Right lung (tissue), 10 donors: ENCODE data around the gene RIOX2. TPM values are rescaled to one million over a fixed set of nuclear protein-coding genes. Genes with fewer than 3 reads are reported as not detected.
"Not testable (repeated sequence)": the region's sequence is repeated elsewhere in the genome, so short reads cannot be mapped to it uniquely, and the experiment has no call there.

ENCODE experiments used
- DNase-seq, 2 donors: peaks; one replicate each; pipeline ENCODE4 v3.0.0-alpha.2; 2013
- long read RNA-seq, 8 donors: transcript quantifications; one replicate each; lab custom pipeline, GENCODE V29; 2026
- polyA plus RNA-seq, 5 donors: library from polyadenylated mRNA; unstranded; fragments of 120-200 nt; gene quantifications; one replicate each; pipeline versions ENCODE4 v1.2.1 to v1.2.3, GENCODE V29; 2013; ENCODE audit warnings: inconsistent platforms in 1 of 5, low replicate concordance in 1 of 5; ENCODE audit not compliant: insufficient read length in 5 of 5, insufficient read depth in 1 of 5

RIOX2 gene
- polyA plus RNA-seq, result 10 to 100 TPM; 35.0 to 45.0 (median 40.7) TPM
- long read RNA-seq, donor 1, transcript RIOX2-203 (10 exons, 2,341 nt), result major isoform, 5 of 26 reads
- long read RNA-seq, donor 1, partial matches to known transcripts, result 21 of 26 reads
- long read RNA-seq, donor 1, other reads (novel, unspliced or antisense), result 0 of 26 reads
- long read RNA-seq, donor 2, full-length matches to known transcripts, result 3 of 3 reads
- long read RNA-seq, donor 2, partial matches to known transcripts, result 0 of 3 reads
- long read RNA-seq, donor 2, other reads (novel, unspliced or antisense), result 0 of 3 reads
- long read RNA-seq, donor 3, transcript RIOX2-203 (10 exons, 2,341 nt), result major isoform, 6 of 6 reads
- long read RNA-seq, donor 3, partial matches to known transcripts, result 0 of 6 reads
- long read RNA-seq, donor 3, other reads (novel, unspliced or antisense), result 0 of 6 reads
- long read RNA-seq, donor 4, partial matches to known transcripts, result 0 of 5 reads
- long read RNA-seq, donor 4, other reads (novel, unspliced or antisense), result 0 of 5 reads
- long read RNA-seq, donor 5, transcript RIOX2-203 (10 exons, 2,341 nt), result major isoform, 7 of 7 reads
- long read RNA-seq, donor 5, partial matches to known transcripts, result 0 of 7 reads
- long read RNA-seq, donor 5, other reads (novel, unspliced or antisense), result 0 of 7 reads
- long read RNA-seq, donor 6, transcript RIOX2-203 (10 exons, 2,341 nt), result major isoform, 6 of 7 reads
- long read RNA-seq, donor 6, partial matches to known transcripts, result 0 of 7 reads
- long read RNA-seq, donor 6, other reads (novel, unspliced or antisense), result 0 of 7 reads
- long read RNA-seq, donor 7, partial matches to known transcripts, result 0 of 3 reads
- long read RNA-seq, donor 7, other reads (novel, unspliced or antisense), result 0 of 3 reads
- long read RNA-seq, donor 8, partial matches to known transcripts, result 0 of 2 reads
- long read RNA-seq, donor 8, other reads (novel, unspliced or antisense), result 0 of 2 reads

DNA sequence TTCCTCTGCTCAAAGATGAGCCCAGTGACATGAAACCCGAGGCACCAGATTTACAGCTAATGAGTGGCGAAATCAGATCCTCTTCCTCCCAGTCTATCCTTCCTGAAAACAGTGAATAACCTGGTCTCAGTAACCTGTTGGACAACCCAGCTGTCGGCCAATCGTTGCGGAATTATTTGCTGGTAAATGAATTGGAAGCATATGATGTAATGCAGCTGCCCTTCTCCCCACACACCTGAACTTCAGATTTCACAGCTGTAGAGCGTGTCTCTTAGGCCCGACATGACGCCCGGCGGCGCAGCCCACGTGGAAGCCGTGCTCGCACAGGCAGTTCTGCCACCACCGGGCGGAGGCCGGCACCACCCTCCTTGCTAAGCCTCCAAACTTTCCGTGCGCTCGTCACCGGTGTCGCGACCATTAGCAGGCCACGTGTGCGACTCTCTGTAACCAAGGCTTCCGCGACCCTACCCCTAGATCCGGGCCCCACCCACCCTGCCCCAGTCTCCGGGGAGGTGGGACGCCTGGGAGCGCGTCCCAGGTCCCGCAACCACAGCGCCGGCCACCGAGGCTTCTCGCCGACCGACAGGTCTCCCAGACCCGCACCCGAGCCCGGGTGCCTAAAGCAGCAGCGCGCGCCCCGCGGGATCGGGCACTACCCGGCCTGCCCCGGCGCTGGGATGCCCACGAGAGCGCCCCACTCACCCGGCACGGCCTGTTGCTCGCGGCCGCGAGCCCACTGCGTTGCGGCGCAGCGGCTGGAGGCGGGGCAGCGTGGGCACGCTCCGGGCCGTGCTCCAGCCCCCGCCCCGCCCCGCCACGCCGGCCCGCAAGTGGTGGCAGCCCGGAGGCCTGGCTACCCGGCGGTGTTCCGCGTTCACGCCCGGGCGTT, at the start of gene RIOX2:
Gene RIOX2, minus strand, starts transcription at position 753 of the 889 bp plus-strand sequence. CDS start 4,838 bp downstream, outside the sequence.
- DNase-seq, result peak; percentile 59 to 65

DNA sequence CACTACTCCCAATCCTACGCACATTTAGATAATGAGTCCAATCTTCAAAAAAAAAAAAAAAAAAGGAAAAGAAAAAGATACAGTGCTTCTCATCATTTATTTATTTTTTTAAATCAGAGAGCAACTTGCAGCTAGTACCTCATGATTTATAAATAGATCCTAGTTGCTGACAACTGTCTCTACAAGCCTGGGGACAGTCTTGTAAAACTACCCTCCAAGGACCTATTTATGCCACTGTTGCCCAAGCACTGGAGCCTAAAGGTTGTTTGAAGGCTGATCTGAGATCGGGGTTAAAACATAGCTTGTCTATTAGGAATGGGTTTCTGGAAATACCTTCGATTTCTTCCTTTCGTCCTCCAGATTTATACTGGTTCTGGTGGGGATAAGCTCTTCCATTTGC, 48.2 kb upstream of the RIOX2 start:
- no peak for DNase-seq

DNA sequence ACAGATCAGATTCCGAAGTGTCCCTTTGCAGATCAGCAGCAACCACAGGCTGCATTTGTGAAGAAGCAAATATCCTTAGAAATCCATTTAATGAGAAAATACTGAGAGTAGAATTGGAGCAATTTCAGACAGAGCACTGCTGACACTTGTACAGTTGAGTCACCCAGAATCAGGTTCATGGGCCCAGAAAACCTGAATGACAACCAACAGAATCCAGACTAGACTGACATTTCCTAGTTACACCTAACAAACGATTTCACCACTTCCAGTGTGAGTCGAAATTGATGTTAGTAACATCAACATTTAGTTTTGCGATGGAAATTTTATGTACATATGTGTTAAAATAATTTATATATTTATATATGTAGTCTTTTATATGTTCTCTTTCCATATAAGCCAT, 46.1 kb upstream of the RIOX2 start:
- no peak for DNase-seq

DNA sequence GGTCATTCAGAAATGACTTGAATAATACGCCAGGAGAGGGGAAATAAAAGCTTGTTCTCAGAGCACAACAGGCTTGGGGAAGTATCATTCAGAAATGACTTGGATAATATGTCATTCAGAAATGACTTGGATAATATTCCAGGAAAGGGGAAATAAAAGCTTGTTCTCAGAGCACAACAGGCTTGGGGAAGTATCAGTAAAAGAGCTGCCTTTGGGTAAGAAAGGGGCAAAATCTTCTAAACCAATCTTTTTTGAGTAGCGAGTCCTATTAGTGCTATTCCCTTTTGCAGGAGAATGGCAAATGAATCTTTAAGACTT, 42.0 kb upstream of the RIOX2 start:
- DNase-seq, result no peak

DNA sequence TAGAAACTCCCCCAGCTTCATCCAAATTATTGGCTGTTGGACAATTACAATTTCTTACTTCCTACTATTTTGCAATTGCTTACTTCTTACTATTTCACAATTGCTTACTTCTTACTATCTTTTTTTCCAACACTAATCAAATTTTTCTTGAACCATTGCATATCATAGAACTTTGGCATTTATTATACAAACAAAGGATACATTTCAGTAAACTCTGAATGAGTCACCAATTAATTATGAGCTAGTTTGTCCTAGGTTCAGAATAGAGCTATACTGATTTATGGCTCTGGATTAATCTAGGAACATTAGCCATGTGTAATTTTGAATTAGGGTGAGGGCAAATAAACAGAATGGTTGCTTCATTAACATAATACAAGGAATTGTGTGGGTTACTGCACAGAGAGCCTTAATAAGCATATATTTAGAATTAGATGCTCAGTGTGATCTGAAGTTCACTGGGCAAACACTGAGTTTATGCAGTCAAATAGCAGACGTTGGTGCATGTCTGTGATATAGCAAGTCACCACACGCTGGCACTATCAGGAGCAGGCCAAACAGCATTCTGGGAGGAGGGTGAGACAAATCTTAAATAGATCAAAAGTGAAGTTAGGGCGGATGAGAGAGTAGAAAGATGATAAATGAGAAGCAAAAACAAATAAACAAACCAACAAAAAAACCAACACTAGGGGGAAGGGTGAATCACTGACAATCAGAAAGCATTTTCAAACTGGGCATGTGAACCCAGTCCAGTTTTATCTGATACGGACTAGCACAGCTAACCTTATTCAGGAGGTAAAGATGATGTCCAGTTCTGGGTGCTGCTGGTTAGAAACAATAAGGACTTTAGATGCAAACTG, 41.4 kb upstream of the RIOX2 start:
- peak; percentile 49 to 63 for DNase-seq

DNA sequence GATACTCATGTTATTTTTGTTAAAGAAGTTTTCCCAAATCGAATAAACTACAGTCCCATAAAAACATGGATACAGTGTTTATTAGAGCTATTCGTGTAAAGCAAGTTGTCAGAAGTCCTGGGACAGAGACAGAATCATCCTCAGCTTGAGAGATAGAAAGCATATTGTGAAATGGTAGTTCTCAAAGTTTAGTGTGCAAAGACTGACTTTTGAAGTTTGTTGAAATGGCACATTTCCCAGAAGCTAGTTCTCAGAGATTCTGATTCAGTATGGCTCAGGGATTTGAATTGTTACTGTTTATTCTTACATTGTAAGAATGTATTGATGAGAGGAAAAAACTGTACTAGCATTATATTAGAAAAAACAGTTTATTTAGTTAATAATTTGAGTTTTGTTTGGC, 40.7 kb upstream of the RIOX2 start:
- peak; percentile 69 to 75 for DNase-seq

DNA sequence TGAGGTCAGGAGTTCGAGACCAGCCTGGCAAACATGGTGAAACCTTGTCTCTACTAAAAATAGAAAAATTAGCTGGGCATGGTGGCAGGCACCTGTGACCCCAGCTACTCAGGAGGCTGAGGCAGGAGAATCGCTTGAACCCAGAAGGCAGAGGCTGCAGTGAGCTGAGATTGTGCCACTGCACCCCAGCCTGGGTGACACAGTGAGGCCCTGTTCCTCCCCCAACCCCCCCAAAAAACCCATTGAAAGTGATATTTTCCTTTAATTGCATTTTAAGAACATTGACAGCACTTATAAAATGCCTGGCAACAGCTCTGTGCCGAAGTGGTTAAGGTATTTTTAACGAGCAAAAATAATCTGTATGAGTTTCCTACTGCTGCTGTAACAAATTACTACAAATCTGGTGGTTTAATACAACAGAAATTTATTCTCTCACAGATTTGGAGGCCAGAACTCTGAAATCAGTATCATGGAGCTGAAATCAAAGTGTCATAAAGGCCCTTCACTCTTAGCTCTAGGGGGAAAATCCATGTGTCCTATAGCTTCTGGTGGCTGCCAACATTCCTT, 38.7 kb upstream of the RIOX2 start:
- not testable (repeated sequence) for DNase-seq

DNA sequence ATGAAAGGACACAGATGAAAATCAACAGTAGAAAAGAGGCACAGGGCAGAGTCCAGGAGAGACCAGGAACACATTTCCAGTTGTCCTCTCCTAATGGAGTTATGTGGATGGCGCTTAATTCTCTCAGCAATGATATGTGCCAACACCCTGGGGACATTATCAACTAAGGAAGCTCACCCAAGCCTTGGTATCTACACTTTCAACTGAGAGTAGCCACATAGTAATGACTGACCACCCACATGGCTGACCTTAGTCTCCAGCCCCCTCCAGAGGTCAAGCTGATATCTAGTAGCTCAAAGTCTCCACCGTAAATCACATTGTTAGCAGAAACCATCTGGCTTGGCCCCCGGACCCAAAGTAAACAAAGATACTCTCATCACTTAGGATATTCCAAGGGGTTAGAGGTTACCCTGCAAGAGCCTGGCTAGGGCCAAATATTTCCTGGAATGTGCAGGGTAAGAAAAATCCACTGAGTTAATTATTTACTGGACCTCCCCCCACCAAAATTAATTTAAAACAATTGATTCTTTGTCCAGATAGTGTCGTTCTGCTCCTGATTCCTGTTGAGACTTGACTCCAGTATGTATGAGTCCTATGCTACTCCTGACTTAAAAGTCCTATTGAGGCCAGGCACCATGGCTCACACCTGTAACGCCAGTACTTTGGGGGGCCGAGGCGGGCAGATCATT, 38.1 kb upstream of the RIOX2 start:
- no peak for DNase-seq

DNA sequence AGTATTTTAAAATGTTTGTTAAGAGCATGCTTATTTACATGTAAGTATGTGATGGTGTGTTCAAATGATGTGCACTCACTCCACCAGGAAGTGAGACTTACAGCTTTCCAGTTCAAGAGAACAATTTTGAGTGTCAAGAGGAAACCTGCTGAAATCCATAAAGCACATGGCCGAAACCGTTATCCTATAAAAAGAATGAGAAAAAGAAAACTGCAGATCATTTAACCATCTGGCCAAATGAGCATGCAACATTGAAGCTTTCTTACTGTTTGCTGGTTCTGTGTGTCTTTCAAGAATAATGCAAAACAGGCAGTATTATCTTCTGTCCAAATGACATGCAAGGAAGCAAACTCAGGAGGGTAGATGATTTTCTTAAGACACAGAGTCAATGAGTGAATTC, 36.6 kb upstream of the RIOX2 start:
- DNase-seq, result no peak

DNA sequence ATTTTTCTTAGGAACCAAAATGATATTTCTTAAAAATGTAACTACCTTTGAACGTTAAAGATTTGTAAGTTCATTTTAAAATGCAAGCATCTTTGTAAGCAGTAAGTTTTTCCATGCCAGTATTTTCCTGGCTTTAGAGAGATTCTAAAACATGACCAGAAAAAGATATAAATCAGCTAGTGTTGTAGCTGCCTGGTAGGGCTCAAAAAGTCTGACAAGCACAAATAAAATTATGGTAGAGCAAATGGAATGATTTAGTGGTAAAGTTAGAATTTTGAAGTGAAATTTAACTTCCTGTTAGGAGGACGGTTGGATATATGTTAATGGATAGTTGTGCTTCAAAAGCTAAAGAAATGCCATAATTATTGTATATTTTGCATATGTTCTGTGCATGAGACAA, 33.2 kb upstream of the RIOX2 start:
- DNase-seq, result no peak

DNA sequence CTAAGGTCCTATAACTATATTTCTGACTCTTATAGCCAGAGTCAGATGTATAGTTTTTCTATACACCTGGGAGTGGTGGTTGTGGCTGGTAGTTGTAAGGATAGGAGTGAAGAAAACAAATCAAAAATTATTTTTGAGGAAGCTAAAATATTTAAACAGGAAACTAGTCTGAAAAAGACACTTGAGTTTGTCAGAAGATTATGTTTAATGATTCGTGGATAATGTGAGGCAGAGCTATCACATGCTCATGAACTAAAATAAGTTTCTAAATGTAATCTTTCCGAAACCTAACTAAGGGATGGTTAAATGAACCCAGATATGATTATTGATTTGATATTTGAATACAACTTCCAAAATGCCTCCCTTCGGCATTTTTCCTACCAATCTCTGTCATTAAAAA, 32.5 kb upstream of the RIOX2 start:
- DNase-seq, result no peak

DNA sequence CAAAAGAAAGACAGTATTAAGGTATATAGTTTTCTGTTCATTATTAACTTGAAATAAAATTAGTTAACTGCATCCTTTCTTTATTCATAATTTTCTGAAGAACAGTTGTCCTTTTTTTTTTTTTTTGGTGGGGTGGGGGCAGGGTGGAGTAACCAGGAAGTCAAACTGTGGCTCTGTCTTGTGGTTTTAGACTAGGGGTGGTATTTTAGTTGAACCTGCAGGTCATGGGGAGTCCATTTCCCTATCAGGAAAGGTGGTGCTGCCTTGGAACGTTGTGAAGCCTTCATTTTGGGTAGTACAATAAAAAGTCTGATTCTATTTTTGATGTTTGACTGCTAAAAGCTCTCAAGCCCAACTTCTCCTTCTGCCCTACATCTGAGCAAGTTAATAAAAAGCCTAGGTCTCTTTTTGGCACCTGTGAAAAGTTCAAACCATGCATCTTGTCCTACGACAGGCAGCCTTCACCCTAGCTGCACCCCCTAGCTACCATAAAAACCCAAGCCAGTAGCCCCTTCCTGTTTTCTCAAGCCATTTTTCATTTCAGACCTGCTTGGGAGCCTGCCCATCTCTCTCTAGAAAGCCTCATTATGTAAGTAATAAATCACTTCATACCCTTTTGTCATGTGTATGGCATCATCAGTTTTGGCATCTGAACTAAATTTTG, 31.2 kb upstream of the RIOX2 start:
- no peak for DNase-seq

DNA sequence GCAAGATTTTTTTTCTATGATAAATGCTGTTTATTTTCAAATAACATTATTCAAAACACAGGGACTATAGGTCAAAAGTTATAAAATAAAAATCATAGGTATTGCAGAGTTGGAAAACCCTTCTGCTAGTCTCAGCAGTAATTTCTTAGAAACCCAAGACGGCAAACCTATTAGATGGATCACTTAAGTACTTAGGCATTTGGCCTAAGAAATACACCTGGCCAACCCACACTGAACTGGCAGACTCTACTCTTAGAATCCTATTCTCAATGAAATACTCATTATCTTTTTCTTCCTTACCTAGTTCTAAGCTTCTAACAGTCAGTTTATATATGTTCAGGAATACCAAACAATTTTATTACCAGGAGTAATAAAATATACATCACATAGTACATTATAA, 30.5 kb upstream of the RIOX2 start:
- DNase-seq, result no peak

DNA sequence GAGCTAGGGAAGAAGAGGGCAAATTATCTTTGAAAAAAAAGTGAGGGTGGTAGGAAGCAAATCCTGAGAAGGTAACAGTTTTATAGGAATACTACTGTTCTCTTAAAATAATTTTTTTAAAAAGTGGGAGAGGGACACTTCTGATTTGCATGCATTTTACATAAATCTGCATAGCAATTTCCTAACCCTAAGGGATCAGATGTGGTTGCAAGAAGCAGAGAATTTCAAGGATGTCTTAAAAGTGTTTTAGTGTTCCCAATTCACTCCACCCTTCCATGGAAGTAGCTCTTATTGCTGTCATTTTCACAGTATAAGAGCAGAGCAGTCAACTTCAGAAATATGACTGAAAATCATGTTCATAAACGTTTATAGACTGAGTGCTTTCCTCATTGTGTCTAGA, 27.8 kb upstream of the RIOX2 start:
- no peak for DNase-seq

DNA sequence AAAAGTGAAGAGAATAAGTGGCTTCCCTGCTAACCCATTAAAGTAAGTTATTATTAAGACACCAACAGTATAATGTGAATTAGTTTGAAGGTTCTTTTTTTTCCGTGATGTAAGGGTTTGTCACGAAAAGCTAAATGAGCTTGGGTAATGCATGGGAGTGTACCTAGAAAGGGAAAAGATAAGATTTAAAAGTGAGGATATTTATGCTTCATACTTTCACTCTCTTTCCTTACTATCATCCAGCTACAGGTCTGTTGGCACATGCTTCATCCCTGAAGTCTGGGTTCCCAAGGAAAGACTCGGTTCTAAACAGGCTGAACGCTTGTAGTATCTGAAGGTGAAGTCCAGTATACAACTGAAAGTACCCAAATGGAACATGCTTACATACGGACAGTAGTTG, 26.9 kb upstream of the RIOX2 start:
- DNase-seq, result no peak

DNA sequence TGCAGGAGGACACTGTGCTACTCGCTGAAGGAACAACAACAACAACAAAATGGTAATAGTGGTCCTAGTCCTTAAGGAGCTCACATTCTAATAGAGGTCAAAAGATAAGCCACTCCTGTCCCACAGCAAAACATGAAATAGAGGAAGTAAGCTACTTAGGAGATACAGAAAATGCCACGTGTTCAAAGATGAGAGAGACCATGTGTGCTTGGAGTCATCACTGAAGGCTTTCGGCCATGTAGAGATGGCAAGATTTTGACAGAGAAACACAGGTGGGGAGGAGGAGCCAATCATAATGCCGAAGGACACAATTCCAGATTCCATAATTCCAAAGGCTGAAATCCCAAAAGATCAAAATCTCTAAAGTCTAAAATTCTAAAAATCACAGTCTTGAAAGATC, 24.8 kb upstream of the RIOX2 start:
- DNase-seq, result no peak

DNA sequence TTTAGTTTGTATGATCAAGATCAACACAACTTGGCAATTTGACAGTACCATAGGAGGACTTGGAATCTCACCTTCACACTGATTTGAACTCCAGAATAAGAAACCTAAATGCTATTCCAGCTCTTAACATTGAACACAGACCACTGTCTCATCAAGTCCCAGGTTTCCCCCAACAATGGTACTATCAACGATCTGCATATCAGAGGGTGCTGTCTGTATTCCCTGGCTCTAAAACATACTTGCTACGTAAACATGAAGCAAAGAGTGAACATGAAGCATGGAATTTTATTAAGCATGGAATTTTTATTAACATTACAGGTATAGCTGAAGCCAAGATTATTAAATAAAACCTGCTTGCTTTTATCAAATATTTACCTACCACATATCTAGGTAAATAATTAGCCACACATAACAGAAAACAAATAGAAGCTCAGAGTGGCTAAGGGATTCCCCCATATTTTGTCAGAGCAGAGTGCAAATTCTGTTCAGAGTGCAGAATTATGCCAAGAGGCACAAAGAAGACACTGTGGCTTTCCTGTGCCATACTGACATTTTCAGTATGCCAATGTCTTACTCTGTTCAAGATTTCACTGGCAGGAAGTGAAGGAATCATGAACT, 22.2 kb upstream of the RIOX2 start:
- no peak for DNase-seq

DNA sequence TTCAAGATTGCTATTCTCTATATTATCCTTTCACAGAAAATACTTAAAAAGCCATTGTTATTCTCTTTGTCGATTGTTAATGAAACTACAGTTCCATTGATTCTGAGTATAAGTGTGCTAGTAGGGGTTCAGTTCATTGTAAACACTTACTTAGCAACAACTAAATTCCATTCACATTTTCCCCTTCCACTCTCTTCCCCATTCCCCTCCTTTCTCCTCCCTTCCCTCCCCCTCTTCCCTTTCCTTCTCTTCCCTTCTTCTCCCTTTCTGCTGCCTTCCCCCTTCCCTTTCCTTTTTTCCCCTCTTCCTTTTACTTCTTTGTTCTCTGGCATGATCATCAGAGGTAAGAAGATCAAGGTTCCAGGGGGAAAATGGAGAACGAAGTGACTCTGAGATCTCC, 21.3 kb upstream of the RIOX2 start:
- no peak for DNase-seq
